Type B pancreatic cell (in vitro differentiated cells): ENCODE data around the gene LCP1. TPM values are rescaled to one million over a fixed set of nuclear protein-coding genes. Genes with fewer than 3 reads are reported as not detected.

Source experiments
- DNase-seq: peaks from one replicate; pipeline ENCODE4 v3.0.0; 2021; ENCODE audit warnings: mixed read lengths; ENCODE audit not compliant: unreplicated experiment; ENCODE audit errors: extremely low spot score
- H3K27ac Mint-ChIP-seq: 2 replicates; pipeline ENCODE4 v1.8.0; 2021; ENCODE audit warnings: mild to moderate bottlenecking, mixed read lengths
- H3K27me3 Mint-ChIP-seq: 2 replicates; pipeline ENCODE4 v1.8.0; 2021; ENCODE audit warnings: mixed read lengths
- H3K36me3 Mint-ChIP-seq: 2 replicates; pipeline ENCODE4 v1.8.0; 2021; ENCODE audit warnings: mixed read lengths
- H3K4me1 Mint-ChIP-seq: one replicate; pipeline ENCODE4 v1.8.0; 2021; ENCODE audit warnings: mixed read lengths; ENCODE audit not compliant: unreplicated experiment
- H3K4me3 Mint-ChIP-seq: 2 replicates; pipeline ENCODE4 v1.8.0; 2021; ENCODE audit warnings: mild to moderate bottlenecking, mixed read lengths
- H3K9me3 Mint-ChIP-seq: 2 replicates; pipeline ENCODE4 v1.8.0; 2021; ENCODE audit warnings: mixed read lengths
- total RNA-seq: library from RNA; stranded (reverse); gene quantifications from 2 replicates; pipeline ENCODE4 v1.2.1, GENCODE V29; 2021; ENCODE audit warnings: low replicate concordance
- TF ChIP-seq, protein P1 (sequence below): fragments of 200-600 bp; sonication (generic); conservative IDR thresholded peaks from 2 replicates; pipeline ENCODE4 v1.5.0; 2021; ENCODE audit warnings: antibody characterized with exemption, mild to moderate bottlenecking

The LCP1 gene
- total RNA-seq, 1 donor from 2014 or later = 43.3 TPM

DNA sequence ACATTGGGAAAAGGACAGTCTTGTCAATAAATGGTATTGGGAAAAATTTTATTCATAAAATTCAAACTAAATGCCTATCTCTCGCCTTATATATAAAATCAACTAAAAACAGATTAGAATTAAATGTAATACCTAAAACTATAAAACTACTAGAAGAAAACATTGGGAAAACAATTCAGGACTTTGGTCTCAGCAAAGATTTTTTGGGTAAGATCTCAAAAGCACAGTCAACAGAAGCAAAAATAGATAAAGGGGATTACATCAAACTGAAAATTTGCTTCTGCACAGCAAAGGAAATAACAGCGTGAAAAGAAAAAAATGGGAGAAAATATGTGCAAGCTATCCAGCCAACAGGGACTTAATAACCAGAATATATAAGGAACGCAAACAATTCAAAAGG, 105.2 kb downstream of the LCP1 start:
- H3K9me3 Mint-ChIP-seq = no peaks in the 10 kb centered on the region
- no peak overlapping the region for H3K4me3 Mint-ChIP-seq
- H3K27ac Mint-ChIP-seq = no peak overlapping the region
- no peaks in the 10 kb centered on the region for H3K27me3 Mint-ChIP-seq
- DNase-seq = no peak
- TF ChIP-seq, protein P1, sequence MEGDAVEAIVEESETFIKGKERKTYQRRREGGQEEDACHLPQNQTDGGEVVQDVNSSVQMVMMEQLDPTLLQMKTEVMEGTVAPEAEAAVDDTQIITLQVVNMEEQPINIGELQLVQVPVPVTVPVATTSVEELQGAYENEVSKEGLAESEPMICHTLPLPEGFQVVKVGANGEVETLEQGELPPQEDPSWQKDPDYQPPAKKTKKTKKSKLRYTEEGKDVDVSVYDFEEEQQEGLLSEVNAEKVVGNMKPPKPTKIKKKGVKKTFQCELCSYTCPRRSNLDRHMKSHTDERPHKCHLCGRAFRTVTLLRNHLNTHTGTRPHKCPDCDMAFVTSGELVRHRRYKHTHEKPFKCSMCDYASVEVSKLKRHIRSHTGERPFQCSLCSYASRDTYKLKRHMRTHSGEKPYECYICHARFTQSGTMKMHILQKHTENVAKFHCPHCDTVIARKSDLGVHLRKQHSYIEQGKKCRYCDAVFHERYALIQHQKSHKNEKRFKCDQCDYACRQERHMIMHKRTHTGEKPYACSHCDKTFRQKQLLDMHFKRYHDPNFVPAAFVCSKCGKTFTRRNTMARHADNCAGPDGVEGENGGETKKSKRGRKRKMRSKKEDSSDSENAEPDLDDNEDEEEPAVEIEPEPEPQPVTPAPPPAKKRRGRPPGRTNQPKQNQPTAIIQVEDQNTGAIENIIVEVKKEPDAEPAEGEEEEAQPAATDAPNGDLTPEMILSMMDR = no peak
- H3K4me1 Mint-ChIP-seq = no peaks in the 10 kb centered on the region
- H3K36me3 Mint-ChIP-seq = no peaks in the 10 kb centered on the region

Other genes with a start within 250 kb of the LCP1 start
- gene ZC3H13, start 129.4 kb downstream of the LCP1 start, total RNA-seq = 34.7 and 62.3 TPM in 2 replicates
- gene CPB2, start 77.1 kb downstream of the LCP1 start, total RNA-seq = 0.19 and 0.31 TPM in 2 replicates
- 0.24 and 0.29 TPM in 2 replicates for gene LRRC63, start 29.8 kb upstream of the LCP1 start, total RNA-seq
- gene RUBCNL, start 205.1 kb upstream of the LCP1 start, total RNA-seq = 1.1 TPM in 2 replicates